Natural killer cell (primary cell): ENCODE data around the gene KHDC1. TPM values are rescaled to one million over a fixed set of nuclear protein-coding genes. Genes with fewer than 3 reads are reported as not detected.
A peak's percentile ranks its signal among the peaks of the same experiment; 100 is the strongest.
"Not testable (repeated sequence)": the region's sequence is repeated elsewhere in the genome, so short reads cannot be mapped to it uniquely, and the experiment has no call there.

Source experiments
- ATAC-seq, 3 donors: fragments of 150-1000 bp in 2 of 3; fragments of 200-7000 bp in 1 of 3; cut with Tn5 transposase; 1 replicate in 1 of 3; 2 replicates in 2 of 3; pipeline ENCODE4 v1.10.0; 2021; ENCODE audit warnings: mild to moderate bottlenecking in 2 of 3, moderate library complexity in 2 of 3
- DNase-seq, 2 donors: peaks; one replicate each; pipeline versions ENCODE4 v3.0.0 to v3.0.0-alpha.2; 2013 to 2021; ENCODE audit warnings: mixed read lengths in 1 of 2
- H3K27ac ChIP-seq: one replicate; pipeline ENCODE4 v1.5.1; 2013; ENCODE audit warnings: mild to moderate bottlenecking, low read length
- H3K27me3 ChIP-seq: one replicate; pipeline ENCODE4 v1.6.1; 2013; ENCODE audit warnings: low read length; ENCODE audit not compliant: control insufficient read depth, insufficient read depth
- H3K36me3 ChIP-seq: one replicate; pipeline ENCODE4 v1.6.1; 2013; ENCODE audit warnings: low read length; ENCODE audit not compliant: control insufficient read depth, insufficient read depth
- H3K4me1 ChIP-seq: one replicate; pipeline ENCODE4 v1.6.1; 2013; ENCODE audit warnings: low read length; ENCODE audit not compliant: control insufficient read depth, insufficient read depth
- H3K4me3 ChIP-seq: one replicate; pipeline ENCODE4 v1.5.1; 2013; ENCODE audit warnings: low read length
- H3K9me3 ChIP-seq: one replicate; pipeline ENCODE4 v1.6.1; 2013; ENCODE audit warnings: low read length; ENCODE audit not compliant: control insufficient read depth, insufficient read depth
- H3K27ac Mint-ChIP-seq, 2 donors: one replicate each; pipeline ENCODE4 v1.8.0; 2022; ENCODE audit warnings: mild to moderate bottlenecking in 2 of 2, mixed read lengths in 2 of 2, moderate library complexity in 1 of 2
- H3K27me3 Mint-ChIP-seq, 2 donors: one replicate each; pipeline ENCODE4 v1.8.0; 2022; ENCODE audit warnings: low read depth in 2 of 2, mixed read lengths in 2 of 2
- H3K36me3 Mint-ChIP-seq: one replicate; pipeline ENCODE4 v1.8.0; 2022; ENCODE audit warnings: mixed read lengths
- H3K4me1 Mint-ChIP-seq, 2 donors: one replicate each; pipeline ENCODE4 v1.8.0; 2022; ENCODE audit warnings: mixed read lengths in 2 of 2
- H3K4me3 Mint-ChIP-seq: one replicate; pipeline ENCODE4 v1.8.0; 2022; ENCODE audit warnings: mild to moderate bottlenecking, moderate library complexity, mixed read lengths
- H3K9me3 Mint-ChIP-seq, 2 donors: one replicate each; pipeline ENCODE4 v1.8.0; 2022; ENCODE audit warnings: mixed read lengths in 2 of 2
- WGBS: methylation state at CpG from one replicate; pipeline ENCODE4 v1.1.7; 2013; ENCODE audit warnings: missing lambda C conversion rate; ENCODE audit not compliant: insufficient coverage; 5-methylcytosine and 5-hydroxymethylcytosine counted together
- intact Hi-C: fragments of 100-400 bp; cut with micrococcal nuclease; formaldehyde crosslinking; loops from one replicate; pipeline ENCODE4 v1.14.2; 2022
- total RNA-seq, 4 donors: library from RNA; stranded (reverse); fragments of 120-200 nt in 1 of 4; gene quantifications; one replicate each; pipeline versions ENCODE4 v1.2.3 to v1.2.4, GENCODE V29; 2013 to 2022
- TF ChIP-seq, protein P1 (sequence below): fragments of 200-600 bp; IDR thresholded peaks from one replicate; pipeline ENCODE4 v1.8.0; 2022; ENCODE audit warnings: antibody characterized with exemption

KHDC1 gene, protein sequence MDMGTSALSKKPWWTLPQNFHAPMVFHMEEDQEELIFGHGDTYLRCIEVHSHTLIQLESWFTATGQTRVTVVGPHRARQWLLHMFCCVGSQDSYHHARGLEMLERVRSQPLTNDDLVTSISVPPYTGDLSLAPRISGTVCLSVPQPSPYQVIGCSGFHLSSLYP
- 1 to 10 TPM; 1.8 to 4.1 (median 2.9) TPM for total RNA-seq
- 1.1 TPM for total RNA-seq (2013)

DNA sequence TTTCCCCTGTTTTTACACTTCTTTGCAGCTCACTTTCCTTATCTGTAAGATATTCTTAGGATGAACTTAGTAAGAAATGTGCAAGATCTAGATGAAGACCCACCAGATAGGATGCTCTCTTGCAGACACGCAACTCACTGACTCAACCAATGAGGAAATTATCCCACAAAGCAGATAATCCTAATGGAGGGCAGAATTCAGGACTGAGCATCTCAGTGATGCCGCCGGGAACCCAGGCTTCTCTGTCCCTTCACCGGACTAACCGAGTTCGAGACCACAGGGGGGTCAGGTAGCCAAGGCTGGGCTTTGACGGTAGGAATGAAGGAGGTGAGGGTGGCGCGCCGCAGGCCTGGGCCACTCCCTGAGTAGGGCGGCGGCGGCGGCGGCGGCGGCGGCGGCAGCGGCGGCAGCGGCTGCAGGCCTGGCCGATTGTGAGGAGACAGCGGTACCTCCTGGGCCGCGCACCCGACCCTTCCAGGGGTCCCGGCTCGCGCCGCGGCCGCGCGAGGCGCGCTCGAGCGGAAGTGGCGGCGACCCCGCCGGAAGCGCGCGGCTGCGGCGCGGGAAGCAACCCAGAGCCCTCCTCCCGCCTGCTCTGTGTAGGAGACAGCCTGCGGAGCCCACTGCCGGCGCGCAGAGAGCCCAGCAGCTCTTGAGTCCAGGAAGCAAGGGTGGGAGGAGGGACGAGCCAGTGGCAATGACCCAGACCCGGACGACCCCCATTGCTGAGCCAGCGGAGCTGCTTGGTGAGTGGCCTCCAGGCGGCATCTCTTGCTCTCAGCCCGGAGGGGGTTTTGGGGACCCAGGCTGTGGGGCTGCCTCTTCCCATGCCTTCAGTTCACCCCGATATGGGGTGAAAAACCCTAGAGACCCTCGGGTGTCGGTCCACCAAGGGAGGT lies at the start of gene KHDC1:
Gene KHDC1 (minus strand): TSS at position 526 of the 899 bp plus-strand sequence. CDS start 20,679 bp downstream, outside the sequence.
- peak within 1 kb of the TSS; percentile 83 to 85 for H3K27ac Mint-ChIP-seq
- H3K4me3 Mint-ChIP-seq = peak within 1 kb of the TSS; percentile 85
- intact Hi-C loops = no loop called here
- H3K4me3 ChIP-seq = peak within 1 kb of the TSS; percentile 79
- TF ChIP-seq, protein P1, sequence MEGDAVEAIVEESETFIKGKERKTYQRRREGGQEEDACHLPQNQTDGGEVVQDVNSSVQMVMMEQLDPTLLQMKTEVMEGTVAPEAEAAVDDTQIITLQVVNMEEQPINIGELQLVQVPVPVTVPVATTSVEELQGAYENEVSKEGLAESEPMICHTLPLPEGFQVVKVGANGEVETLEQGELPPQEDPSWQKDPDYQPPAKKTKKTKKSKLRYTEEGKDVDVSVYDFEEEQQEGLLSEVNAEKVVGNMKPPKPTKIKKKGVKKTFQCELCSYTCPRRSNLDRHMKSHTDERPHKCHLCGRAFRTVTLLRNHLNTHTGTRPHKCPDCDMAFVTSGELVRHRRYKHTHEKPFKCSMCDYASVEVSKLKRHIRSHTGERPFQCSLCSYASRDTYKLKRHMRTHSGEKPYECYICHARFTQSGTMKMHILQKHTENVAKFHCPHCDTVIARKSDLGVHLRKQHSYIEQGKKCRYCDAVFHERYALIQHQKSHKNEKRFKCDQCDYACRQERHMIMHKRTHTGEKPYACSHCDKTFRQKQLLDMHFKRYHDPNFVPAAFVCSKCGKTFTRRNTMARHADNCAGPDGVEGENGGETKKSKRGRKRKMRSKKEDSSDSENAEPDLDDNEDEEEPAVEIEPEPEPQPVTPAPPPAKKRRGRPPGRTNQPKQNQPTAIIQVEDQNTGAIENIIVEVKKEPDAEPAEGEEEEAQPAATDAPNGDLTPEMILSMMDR = no peak
- peaks cover 18% of the 10 kb centered on the region for H3K4me1 ChIP-seq
- no peaks in the 10 kb centered on the region for H3K36me3 Mint-ChIP-seq
- H3K36me3 ChIP-seq = no peaks in the 10 kb centered on the region
- DNase-seq (peak; percentile 51 to 79), ATAC-seq (peak; percentile 83 to 86 (median 84))
- H3K27me3 Mint-ChIP-seq = no peaks in the 10 kb centered on the region
- no peaks in the 10 kb centered on the region for H3K9me3 ChIP-seq
- H3K27me3 ChIP-seq = no peaks in the 10 kb centered on the region
- peaks cover 24 to 25% of the 10 kb centered on the region in 2 donors for H3K4me1 Mint-ChIP-seq
- H3K27ac ChIP-seq = peak within 1 kb of the TSS; percentile 84
- WGBS = under 1% methylated on average over 63 of the region's 63 CpGs
- no peaks in the 10 kb centered on the region for H3K9me3 Mint-ChIP-seq

- intact Hi-C loops, H3K36me3 ChIP-seq, DNase-seq, H3K36me3 Mint-ChIP-seq, H3K9me3 ChIP-seq, ATAC-seq, H3K9me3 Mint-ChIP-seq: not testable (repeated sequence)
- Mint-ChIP-seq H3K27me3 (peaks cover 18 to 37% of the 10 kb centered on the region in 2 donors), H3K4me1 (peaks cover 22 to 25% of the 10 kb centered on the region in 2 donors), H3K27ac (peak overlapping the region; percentile 87 to 91), H3K4me3 (peak overlapping the region; percentile 99)
- WGBS = 0% methylated on average over 2 of the region's 4 CpGs
- H3K27me3 ChIP-seq = peaks cover 10% of the 10 kb centered on the region
- H3K4me3 ChIP-seq = peak overlapping the region; percentile 95
- peaks cover 17% of the 10 kb centered on the region for H3K4me1 ChIP-seq
- peak overlapping the region; percentile 56 for H3K27ac ChIP-seq
These were observed 47.5 kb upstream of the KHDC1 start for GRCh38 chr6:73310503-73310845.

DNA sequence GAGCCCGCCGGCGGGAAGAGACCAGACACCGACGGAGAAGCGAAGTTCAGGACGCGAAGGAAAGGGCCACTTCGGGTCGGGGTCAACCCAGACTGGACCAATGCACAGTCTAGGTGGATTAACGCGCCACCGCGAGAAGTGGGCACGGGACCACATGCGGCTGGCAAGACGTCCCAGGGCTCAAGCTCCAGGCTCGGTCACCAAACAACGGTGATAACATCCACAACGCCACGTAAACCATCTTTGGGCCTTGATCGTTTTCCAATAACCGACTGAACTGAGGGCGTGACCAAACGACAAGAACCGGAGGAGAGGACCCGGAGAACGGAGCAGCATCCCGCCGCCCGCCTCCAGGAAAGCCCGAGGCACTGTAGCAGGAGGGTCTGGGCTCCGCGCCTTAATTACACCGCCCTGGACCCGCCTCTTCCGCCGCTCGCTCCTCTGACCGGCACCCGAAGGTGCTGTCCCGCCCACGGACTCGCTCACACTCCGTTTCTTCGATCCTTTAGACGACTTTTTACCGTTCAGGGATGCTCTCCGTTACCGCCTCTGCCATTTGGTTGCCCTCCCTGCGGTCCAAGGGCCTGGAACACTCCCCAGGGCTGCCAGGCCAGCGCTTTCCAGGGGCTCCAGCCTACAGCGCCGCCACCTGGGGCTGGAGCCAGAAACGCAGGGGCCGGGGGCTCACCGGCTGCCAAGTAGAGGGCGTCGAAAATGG lies 46.9 kb upstream of the KHDC1 start:
- peaks cover 7% of the 10 kb centered on the region for H3K36me3 Mint-ChIP-seq
- H3K4me3 Mint-ChIP-seq = peak overlapping the region; percentile 99
- H3K27me3 Mint-ChIP-seq = peaks cover 14 to 32% of the 10 kb centered on the region in 2 donors
- TF ChIP-seq, protein P1 = peak; percentile 40
- H3K36me3 ChIP-seq = no peaks in the 10 kb centered on the region
- H3K9me3 ChIP-seq = no peaks in the 10 kb centered on the region
- WGBS = under 1% methylated on average over 59 of the region's 59 CpGs
- H3K9me3 Mint-ChIP-seq = no peaks in the 10 kb centered on the region
- ATAC-seq (peak; percentile 89 to 91 (median 89)), DNase-seq (peak; percentile 42 to 61)
- peaks cover 5% of the 10 kb centered on the region for H3K27me3 ChIP-seq
- H3K4me1 Mint-ChIP-seq = peaks cover 22 to 25% of the 10 kb centered on the region in 2 donors
- peak overlapping the region; percentile 95 for H3K4me3 ChIP-seq
- H3K27ac Mint-ChIP-seq = peak overlapping the region; percentile 87 to 91
- H3K4me1 ChIP-seq = peaks cover 15% of the 10 kb centered on the region
- intact Hi-C loops = no loop called here
- peak overlapping the region; percentile 56 for H3K27ac ChIP-seq

- H3K4me3 ChIP-seq = peak overlapping the region; percentile 95
- Mint-ChIP-seq H3K9me3 (no peaks in the 10 kb centered on the region), H3K27me3 (peaks cover 14 to 31% of the 10 kb centered on the region in 2 donors), H3K4me3 (peak overlapping the region; percentile 99), H3K36me3 (peaks cover 7% of the 10 kb centered on the region), H3K4me1 (peaks cover 22 to 25% of the 10 kb centered on the region in 2 donors), H3K27ac (peak overlapping the region; percentile 87 to 91)
- no peaks in the 10 kb centered on the region for H3K9me3 ChIP-seq
- DNase-seq = no peak
- WGBS = 2% methylated on average over 13 of the region's 13 CpGs
- TF ChIP-seq, protein P1 = no peak
- H3K27me3 ChIP-seq = peaks cover under 1% of the 10 kb centered on the region
- H3K27ac ChIP-seq = no peak overlapping the region
- peak; percentile 22 to 55 (median 45) for ATAC-seq
- no peaks in the 10 kb centered on the region for H3K36me3 ChIP-seq
- peaks cover 10% of the 10 kb centered on the region for H3K4me1 ChIP-seq
- intact Hi-C loops = no loop called here
These were observed 46.5 kb upstream of the KHDC1 start for GRCh38 chr6:73309535-73309784.
